ENCODE measurements around the gene PLXNB1.

DNA sequence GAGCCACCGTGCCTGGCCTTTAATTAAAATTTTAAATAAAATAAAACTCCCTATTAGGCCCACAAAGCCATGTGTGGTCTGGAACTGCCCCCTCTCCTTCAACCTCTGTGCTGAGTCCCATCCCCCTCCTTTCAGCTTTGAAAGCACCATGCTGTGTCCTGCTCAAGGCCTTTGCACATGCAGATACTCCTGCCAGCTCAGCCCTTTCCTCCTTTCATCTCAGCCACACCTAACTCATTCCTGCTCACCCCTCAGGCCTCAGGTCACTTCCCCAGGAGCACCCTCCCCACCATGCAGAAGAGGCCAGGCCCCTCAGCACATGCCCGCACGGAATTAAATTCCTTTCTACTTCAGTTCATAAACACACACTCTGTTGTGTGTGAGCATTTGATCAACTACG lies 44.7 kb upstream of the PLXNB1 start:
- TF ChIP-seq, protein P1, sequence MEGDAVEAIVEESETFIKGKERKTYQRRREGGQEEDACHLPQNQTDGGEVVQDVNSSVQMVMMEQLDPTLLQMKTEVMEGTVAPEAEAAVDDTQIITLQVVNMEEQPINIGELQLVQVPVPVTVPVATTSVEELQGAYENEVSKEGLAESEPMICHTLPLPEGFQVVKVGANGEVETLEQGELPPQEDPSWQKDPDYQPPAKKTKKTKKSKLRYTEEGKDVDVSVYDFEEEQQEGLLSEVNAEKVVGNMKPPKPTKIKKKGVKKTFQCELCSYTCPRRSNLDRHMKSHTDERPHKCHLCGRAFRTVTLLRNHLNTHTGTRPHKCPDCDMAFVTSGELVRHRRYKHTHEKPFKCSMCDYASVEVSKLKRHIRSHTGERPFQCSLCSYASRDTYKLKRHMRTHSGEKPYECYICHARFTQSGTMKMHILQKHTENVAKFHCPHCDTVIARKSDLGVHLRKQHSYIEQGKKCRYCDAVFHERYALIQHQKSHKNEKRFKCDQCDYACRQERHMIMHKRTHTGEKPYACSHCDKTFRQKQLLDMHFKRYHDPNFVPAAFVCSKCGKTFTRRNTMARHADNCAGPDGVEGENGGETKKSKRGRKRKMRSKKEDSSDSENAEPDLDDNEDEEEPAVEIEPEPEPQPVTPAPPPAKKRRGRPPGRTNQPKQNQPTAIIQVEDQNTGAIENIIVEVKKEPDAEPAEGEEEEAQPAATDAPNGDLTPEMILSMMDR (CRISPR knock-in tag; IDR thresholded peaks at IDR 0.05), result no peak
- TF ChIP-seq NFATC3 (CRISPR knock-in tag; IDR thresholded peaks at IDR 0.05) (no peak), ZNF282 (IDR thresholded peaks at IDR 0.05; ENCODE audit: partially characterized antibody) (no peak)

Data from HepG2 (cell line).